ENCODE results near the gene MINDY1. TPM values are rescaled to one million over a fixed set of nuclear protein-coding genes. Genes with fewer than 3 reads are reported as not detected.
A peak's percentile ranks its signal among the peaks of the same experiment; 100 is the strongest.

Gene MINDY1
- total and polyA plus RNA-seq, 12 donors: 6.0 to 37.5 (median 22.3) TPM

GRCh38 chr1:151051356-151052009 is 44.8 kb upstream of the MINDY1 start:
- Histone ChIP-seq H3K4me3 (no peak overlapping the region), H3K36me3 (replicated peaks in 1 of 2) (peaks cover 0 to 51% of the 10 kb centered on the region in 2 donors), H3K9me3 (replicated peaks in 1 of 3) (no peaks in the 10 kb centered on the region), H3K27ac (no peak overlapping the region), H3K4me1 (replicated peaks in 1 of 2) (peaks cover 18 to 42% of the 10 kb centered on the region in 2 donors), H3K27me3 (no peaks in the 10 kb centered on the region)
- 79 to 83% (median 82%) methylated on average over 2 of the region's 2 CpGs for WGBS, 4 donors
- DNase-seq: no peak
- TF ChIP-seq POLR2A (IDR thresholded peaks at IDR 0.05): no peak
- TF ChIP-seq CTCF (IDR thresholded peaks at IDR 0.05): no peak
- intact Hi-C loops (cut with DNase I): no loop called here

GRCh38 chr1:151050051-151050688 is 43.5 kb upstream of the MINDY1 start:
- DNase-seq: no peak
- Histone ChIP-seq H3K9me3 (replicated peaks in 1 of 3) (no peaks in the 10 kb centered on the region), H3K4me1 (replicated peaks in 1 of 2) (peaks cover 11 to 29% of the 10 kb centered on the region in 2 donors), H3K4me3 (no peak overlapping the region), H3K27me3 (no peaks in the 10 kb centered on the region), H3K36me3 (replicated peaks in 1 of 2) (peaks cover 0 to 39% of the 10 kb centered on the region in 2 donors), H3K27ac (no peak overlapping the region)
- TF ChIP-seq POLR2A (IDR thresholded peaks at IDR 0.05): no peak
- no peak for TF ChIP-seq CTCF (IDR thresholded peaks at IDR 0.05)
- intact Hi-C loops (cut with DNase I): no loop called here
- WGBS, 4 donors: 76 to 90% (median 86%) methylated on average over 2 of the region's 2 CpGs

- Histone ChIP-seq H3K4me1 (replicated peaks in 1 of 2) (peaks cover 11 to 28% of the 10 kb centered on the region in 2 donors), H3K27ac (no peak overlapping the region), H3K4me3 (no peak overlapping the region), H3K36me3 (replicated peaks in 1 of 2) (peaks cover 0 to 32% of the 10 kb centered on the region in 2 donors), H3K9me3 (replicated peaks in 1 of 3) (no peaks in the 10 kb centered on the region), H3K27me3 (no peaks in the 10 kb centered on the region)
- intact Hi-C loops (cut with DNase I): no loop called here
- 85 to 92% (median 90%) methylated on average over 5 of the region's 5 CpGs for WGBS, 4 donors
- DNase-seq: no peak
- TF ChIP-seq CTCF (IDR thresholded peaks at IDR 0.05) (no peak), POLR2A (IDR thresholded peaks at IDR 0.05) (no peak)
Measured at GRCh38 chr1:151049458-151049857, 42.8 kb upstream of the MINDY1 start.

- peaks cover 0 to 24% of the 10 kb centered on the region in 2 donors for H3K36me3 ChIP-seq (replicated peaks in 1 of 2)
- TF ChIP-seq POLR2A (IDR thresholded peaks at IDR 0.05) (no peak), CTCF (IDR thresholded peaks at IDR 0.05) (peak in 4 of 6 experiments; percentile 45 to 60 (median 54))
- intact Hi-C loops (cut with DNase I): no loop called here
- no peak for DNase-seq
- peak overlapping the region in 4 of 5 donors; percentile 67 to 95 (median 90) for H3K27ac ChIP-seq
- H3K4me3 ChIP-seq: peak overlapping the region in 2 of 4 donors; percentile 92
- H3K4me1 ChIP-seq (replicated peaks in 1 of 2): peaks cover 11 to 28% of the 10 kb centered on the region in 2 donors
- H3K27me3 ChIP-seq: no peaks in the 10 kb centered on the region
- WGBS, 4 donors: 4 to 12% (median 11%) methylated on average over 2 to 3 of the region's 3 CpGs; no CpG with 5 or more reads in 1 of the 4 donors
- no peaks in the 10 kb centered on the region for H3K9me3 ChIP-seq (replicated peaks in 1 of 3)
Measured at GRCh38 chr1:151048645-151049032, 41.9 kb upstream of the MINDY1 start.

All from adrenal gland (tissue), 12 donors.